Measurements from ENCODE around the gene ANKRD13C.
"Not testable (repeated sequence)": the region's sequence is repeated elsewhere in the genome, so short reads cannot be mapped to it uniquely, and the experiment has no call there.

The ANKRD13C gene

DNA sequence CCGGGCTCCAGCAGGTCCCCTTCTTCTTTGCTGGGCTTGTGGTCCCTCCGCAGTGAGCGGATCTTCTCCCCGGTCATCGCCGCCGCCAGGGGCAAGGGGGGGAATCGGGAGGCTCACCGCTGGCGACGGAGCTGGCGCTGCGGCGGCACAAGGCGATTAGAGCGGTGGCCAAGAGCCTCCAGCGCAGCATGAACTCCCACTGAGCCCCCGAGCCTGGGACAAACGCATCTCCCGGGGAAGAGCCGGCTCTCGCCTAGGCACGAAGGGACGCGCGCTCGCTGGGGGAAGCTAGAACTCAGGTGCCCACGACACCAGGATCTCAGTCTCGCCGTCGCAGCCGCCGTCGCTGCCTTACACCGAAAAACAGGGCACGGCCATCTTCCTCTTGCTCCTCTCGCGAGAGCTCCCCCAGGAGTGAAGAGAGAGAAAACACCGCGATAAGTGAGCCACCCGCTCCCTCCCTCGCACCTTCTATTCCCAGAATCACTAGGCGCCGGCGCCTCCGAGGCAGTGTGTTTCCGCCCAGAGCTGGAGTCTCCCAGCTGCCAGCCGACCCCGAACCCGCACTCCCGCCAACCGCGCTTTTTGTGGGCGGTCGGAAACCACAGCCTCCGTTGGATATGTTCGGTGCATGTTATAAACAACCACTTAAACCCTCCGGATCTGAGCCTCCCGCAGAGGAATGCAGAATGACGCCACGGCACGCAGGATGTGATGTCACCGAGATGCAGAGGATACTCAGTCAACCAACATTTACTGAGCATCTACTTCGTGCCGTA, at the start of gene ANKRD13C:
ANKRD13C (minus strand) TSS at position 391 of the 779 bp plus-strand sequence; CDS start at position 77, 314 bp downstream.
- peak; percentile 25 for FAIRE-seq

GRCh38 chr1:70403759-70404158, 49.2 kb upstream of the ANKRD13C start:
- no peak for FAIRE-seq

- FAIRE-seq: no peak
These were observed 47.5 kb upstream of the ANKRD13C start for GRCh38 chr1:70401974-70402373.

DNA sequence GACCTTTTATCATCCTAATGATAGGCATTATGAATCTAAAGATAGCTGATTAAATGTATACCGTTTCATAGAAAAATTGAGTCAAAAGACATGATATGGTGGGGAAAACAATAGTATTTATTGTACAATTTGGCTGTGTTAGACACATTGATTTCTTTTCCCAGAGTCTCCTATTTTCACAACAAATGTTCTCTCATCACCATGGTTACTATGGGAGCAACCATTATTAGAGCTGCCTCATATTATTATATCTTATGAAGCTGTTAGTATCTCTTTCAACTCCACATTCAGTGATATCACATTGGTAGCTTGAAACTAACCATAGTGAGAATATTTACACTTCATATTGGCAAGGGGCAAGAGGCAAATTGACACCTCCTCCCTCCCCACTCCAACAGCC, 45.8 kb upstream of the ANKRD13C start:
- FAIRE-seq: no peak

DNA sequence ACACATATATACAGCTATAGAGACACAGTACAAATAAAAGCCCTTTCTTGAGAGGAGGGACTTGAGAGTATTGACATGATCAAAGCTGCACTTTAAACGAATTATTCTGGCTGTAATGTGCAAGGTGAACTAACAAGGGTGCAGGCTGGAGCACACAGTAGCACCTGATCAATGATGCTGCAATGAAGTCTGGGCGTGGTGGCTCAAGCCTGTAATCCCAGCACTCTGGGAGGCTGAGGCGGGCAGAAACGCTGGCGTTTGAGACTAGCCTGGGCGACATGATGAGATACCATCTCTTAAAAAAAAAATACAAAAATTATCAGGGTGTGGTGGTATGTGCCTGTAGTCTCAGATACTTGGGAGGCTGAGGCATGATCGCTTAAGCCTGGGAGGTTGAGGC, 42.5 kb upstream of the ANKRD13C start:
- no peak for FAIRE-seq

DNA sequence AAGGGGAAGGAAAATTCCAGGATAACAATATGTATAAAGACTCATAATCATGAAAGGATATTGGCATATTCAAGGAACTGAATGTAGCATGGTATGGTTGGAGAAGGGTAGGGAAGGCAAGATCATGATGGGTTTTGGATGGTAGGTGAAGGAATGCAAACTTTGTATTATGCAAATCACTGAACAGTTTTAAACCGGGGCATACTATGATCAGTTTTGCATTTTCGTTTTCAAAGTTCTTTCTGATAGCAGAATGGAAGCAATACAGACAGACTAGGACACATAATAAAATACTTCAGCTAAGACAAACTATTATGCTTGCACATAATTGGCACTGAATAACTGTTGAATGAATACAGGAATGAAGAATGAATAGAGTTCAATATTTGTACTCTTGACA, 42.1 kb upstream of the ANKRD13C start:
- no peak for FAIRE-seq

DNA sequence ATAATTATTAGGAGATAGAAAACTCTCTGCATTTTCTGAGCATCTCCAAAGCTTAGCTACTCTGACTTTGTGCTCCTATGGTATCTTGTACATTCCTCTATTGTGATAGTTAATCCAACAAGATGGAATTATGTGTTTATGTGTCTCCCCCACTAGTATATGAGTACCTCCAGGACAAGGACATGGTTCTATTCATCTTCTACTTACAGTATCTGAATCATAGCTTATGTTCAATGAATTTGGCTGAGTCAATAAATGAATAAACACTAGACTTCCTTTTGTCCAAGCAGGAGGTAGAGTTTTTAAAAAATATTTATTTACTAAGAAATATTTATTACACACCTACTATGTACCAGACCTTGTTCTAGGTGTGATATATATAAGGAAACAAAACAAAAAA, 38.1 kb upstream of the ANKRD13C start:
- FAIRE-seq: no peak

DNA sequence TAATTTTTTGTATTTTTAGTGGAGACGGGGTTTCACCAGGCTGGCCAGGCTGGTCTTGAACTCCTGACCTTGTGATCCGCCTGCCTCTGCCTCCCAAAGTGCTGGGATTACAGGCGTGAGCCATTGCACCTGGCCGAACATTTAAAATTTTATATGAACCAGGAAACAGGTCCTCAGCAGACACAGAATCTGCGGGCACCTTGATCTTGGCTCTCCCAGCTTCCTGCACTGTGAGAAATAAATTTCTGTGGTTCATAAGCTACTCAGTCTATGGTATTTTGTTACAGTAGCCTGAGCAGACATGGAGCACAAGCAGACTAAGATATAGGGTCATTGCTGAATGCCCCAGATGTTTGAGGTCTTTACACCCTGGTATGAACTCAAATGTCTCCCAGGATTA, 33.0 kb upstream of the ANKRD13C start:
- no peak for FAIRE-seq

GRCh38 chr1:70386121-70386520, 31.6 kb upstream of the ANKRD13C start:
- no peak for FAIRE-seq

- FAIRE-seq: no peak
These were observed 31.0 kb upstream of the ANKRD13C start for GRCh38 chr1:70385477-70385876.

DNA sequence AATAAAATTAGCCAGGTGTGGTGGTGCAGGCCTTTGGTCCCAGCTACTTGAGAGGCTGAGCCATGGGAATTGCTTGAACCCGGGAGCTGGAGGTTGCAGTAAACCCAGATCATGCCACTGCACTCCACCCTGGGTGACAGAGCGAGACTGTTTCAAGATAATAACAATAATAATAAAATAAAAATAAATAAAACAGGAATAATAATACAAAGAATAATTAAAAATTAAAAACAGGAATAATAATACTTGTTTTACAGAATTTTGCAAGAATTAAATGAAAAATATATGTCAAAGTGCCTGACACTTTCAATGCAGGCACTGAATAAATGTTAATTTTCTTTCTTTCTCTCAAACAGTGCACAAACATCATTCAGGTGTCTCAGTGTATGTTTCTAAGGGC, 30.0 kb upstream of the ANKRD13C start:
- no peak for FAIRE-seq

DNA sequence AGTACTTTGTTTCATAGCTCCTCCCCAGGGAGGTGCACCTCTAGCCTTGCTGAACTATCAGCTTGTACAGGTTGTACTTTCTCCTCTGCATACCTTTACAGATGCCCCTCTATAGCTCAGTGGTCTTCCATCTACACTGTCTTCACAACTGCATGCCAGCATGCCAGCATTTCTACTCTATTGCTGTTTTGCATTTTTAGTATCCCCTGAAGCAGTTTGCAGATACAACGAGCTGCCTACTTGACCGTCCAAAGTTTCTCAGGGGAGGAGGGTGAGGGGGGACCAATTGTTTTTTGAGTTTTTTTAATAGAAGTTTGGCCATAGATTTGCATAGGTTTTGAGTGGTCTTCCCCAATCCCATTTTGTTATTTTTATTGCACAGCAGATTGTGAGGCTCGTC, 29.0 kb upstream of the ANKRD13C start:
- FAIRE-seq: no peak

- no peak for FAIRE-seq
These were observed 28.2 kb upstream of the ANKRD13C start for GRCh38 chr1:70382682-70383081.

DNA sequence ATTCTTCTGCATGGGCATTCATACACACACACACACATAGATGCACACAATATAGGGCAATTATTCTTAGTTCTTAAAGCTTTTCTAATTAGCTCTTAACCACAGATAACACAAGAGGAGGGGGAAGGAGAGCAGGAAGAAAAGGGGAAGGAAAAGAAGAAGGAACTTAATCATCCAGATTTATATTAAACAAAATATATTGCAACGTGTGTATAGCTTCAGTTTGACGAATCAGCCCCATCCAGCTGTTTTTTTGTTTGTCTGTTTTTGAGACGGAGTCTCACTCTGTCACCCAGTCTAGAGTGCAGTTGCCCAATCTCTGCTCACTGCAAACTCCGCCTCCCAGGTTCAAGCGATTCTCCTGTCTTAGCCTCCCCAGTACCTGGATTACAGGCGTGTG, 21.7 kb upstream of the ANKRD13C start:
- FAIRE-seq: no peak

DNA sequence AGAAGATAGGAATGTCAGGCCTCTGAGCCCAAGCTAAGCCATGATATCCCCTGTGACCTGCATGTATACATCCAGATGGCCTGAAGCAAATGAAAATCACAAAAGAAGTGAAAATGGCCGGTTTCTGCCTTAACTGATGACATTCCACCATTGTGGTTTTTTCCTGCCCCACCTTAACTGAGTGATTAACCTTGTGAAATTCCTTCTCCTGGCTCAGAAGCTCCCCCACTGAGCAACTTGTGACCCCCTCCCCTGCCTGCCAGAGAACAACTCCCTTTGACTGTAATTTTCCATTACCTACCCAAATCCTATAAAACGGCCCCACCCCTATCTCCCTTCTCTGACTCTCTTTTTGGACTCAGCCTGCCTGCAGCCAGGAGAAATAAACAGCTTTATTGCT, 19.1 kb upstream of the ANKRD13C start:
- not testable (repeated sequence) for FAIRE-seq

GRCh38 chr1:70372426-70372825, 17.9 kb upstream of the ANKRD13C start:
- no peak for FAIRE-seq

DNA sequence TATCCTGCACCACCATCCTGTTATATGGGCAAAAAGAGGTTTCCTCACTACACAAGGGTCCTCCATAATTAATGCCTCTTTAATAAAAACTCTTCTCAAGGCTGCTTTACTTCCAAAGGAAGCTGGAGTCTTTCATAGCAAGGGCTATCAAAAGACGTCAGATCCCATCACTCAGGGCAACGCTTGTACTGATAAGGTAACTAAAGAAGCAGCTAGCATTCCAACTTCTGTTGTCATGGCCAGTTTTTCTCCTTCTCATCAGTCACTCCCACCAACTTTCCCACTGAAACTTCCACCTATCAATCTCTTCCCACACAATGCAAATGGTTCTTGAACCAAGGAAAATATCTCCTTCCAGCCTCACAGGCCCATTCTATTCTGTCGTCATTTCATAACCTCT, 17.1 kb upstream of the ANKRD13C start:
- not testable (repeated sequence) for FAIRE-seq

DNA sequence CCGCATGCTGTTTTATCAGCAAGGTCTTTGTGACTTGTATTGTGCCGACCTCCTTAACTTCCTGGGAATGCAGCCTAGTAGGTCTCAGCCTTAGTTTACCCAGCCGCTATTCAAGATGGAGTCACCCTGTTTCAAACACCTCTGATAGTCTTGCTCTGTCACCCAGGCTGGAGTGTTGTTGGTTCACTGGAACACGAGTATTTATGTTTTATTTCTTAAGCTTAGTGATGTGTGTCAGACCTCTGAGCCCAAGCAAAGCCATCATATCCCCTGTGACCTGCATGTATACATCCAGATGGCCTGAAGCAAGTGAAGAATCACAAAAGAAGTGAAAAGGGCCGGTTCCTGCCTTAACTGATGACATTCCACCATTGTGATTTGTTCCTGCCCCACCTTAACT, 12.9 kb upstream of the ANKRD13C start:
- FAIRE-seq: not testable (repeated sequence)

GRCh38 chr1:70366997-70367396, 12.5 kb upstream of the ANKRD13C start:
- FAIRE-seq: not testable (repeated sequence)

DNA sequence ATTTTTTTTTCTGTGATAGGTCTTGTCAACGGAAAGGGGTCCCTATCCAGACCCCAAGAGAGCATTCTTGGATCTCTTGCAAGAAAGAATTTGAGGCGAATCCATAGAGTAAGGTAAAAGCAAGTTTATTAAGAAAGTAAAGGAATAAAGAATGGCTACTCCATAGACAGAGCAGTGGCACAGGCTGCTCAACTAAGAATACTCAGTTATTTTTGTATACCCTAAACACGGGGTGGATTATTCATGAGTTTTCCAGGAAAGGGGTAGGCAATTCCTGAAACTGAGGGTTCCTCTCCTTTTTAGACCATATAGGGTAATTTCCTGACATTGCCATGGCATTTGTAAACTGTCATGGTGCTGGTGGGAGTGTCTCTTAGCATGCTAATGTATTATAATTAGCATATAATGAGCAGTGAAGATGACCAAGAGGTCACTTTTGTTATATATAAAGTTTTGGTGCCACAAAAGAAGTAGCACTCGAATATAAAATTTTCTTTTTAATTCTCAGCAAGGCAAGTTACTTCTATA, 12.0 kb upstream of the ANKRD13C start:
- FAIRE-seq: not testable (repeated sequence)

DNA sequence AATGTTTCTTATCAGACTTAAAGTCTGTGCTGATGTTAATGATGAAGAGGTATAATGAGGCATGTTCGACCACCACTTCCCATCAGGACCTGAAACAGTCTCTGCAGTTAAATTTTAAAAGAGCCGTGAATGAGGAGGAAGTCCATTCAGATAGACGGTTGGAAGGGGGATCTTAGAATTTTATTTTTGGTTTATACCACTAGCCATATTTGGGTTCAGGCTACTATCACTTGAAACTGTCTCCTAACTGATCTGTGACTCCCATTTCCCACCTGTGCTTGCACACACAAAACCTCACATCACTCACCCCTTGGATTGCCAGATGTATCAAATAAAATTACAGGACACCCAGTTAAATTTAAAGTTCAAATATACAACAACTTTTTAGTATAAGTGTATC, 9.9 kb upstream of the ANKRD13C start:
- no peak for FAIRE-seq

- no peak for FAIRE-seq
These were observed 7.3 kb upstream of the ANKRD13C start for GRCh38 chr1:70361727-70362398.

DNA sequence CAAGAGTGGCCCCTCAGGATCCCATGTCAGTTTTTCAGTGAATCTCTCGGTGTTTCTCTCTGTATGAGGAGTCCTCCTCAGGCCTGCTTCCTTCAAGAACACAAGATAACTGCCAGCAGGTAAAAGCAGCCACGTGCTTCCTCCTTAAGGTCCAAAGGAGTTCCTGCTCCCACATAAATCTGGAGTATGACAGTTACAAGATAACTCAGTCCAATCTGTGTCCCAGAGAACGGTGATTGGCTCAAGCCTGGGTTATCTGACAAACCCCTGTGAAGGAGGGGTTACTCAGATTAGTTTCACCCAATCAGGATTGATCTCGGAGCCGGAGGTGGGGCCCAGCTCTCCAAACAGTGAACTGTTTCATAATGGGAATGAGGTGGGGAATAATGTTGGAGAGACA, 5.8 kb upstream of the ANKRD13C start:
- no peak for FAIRE-seq

DNA sequence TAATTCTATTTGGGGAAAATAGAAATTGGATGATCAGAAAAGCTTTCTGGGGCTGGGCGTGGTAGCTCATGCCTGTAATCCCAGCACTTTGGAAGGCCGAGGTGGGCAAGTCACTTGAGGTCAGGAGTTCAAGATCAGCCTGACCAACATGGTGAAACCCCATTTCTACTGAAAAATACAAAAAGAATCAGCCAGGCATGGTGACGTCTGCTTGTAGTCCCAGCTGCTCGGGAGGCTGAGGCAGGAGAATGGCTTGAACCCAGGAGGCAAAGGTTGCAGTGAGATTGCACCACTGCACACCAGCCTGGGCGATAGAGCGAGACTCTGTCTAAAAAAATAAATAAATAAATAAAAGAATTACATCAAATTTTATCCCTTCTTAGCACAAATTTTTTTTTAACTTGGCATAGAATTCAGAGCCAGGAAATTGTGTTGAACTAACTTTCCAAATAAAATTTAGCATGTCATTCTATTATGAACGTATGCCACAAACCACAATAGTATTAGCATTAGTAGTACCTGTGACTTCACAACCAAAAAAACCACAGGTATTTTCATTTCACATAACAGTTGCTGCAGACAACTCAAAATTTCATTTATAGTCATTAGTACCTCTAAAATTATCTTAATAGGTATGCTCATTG, 4.5 kb upstream of the ANKRD13C start:
- FAIRE-seq: no peak
